GM12801 (cell line): ENCODE measurements around the gene TFCP2L1.

Source experiments
- TF ChIP-seq, protein P1 (sequence below): IDR thresholded peaks from one replicate; pipeline ENCODE4 v1.5.1; 2011; ENCODE audit warnings: control low read depth; ENCODE audit not compliant: insufficient read length; ENCODE audit errors: extremely low read depth

TFCP2L1 gene

GRCh38 chr2:121199281-121200010, 85.6 kb downstream of the TFCP2L1 start:
- TF ChIP-seq, protein P1, sequence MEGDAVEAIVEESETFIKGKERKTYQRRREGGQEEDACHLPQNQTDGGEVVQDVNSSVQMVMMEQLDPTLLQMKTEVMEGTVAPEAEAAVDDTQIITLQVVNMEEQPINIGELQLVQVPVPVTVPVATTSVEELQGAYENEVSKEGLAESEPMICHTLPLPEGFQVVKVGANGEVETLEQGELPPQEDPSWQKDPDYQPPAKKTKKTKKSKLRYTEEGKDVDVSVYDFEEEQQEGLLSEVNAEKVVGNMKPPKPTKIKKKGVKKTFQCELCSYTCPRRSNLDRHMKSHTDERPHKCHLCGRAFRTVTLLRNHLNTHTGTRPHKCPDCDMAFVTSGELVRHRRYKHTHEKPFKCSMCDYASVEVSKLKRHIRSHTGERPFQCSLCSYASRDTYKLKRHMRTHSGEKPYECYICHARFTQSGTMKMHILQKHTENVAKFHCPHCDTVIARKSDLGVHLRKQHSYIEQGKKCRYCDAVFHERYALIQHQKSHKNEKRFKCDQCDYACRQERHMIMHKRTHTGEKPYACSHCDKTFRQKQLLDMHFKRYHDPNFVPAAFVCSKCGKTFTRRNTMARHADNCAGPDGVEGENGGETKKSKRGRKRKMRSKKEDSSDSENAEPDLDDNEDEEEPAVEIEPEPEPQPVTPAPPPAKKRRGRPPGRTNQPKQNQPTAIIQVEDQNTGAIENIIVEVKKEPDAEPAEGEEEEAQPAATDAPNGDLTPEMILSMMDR = no peak

DNA sequence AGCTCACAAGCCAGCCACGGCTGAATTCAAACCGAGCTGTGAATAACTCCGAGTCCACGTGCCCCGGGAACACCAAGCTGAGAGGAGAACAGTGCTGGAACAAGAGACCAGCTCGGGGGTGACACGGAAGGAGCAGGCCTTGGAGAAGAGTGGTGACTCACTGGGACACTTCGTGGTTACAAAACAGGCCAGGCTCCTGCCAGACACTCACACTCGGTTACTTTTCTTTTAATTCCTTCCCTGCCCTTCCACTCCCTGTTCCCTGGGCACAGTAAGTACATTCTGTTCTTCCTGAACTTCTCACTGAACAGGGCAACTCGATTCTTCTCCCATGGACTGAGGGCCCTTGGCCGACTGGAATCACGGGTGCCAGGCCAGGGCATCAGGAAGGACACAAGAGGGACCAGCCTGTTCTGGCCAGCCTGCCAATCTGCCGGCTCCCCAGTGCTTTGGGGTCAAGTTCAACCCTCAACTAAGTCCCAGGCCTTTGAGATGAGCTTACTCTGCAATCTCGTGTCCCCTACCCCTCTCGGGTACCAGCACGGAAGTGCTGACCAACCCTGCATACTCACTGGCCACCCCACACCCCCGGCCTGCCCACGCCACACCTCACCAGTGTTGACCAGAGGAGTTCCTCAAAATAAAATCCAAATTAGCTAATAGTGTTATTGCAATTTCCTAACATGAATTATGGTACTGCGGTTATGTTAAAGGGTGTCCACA, 87.5 kb downstream of the TFCP2L1 start:
- TF ChIP-seq, protein P1 = no peak

DNA sequence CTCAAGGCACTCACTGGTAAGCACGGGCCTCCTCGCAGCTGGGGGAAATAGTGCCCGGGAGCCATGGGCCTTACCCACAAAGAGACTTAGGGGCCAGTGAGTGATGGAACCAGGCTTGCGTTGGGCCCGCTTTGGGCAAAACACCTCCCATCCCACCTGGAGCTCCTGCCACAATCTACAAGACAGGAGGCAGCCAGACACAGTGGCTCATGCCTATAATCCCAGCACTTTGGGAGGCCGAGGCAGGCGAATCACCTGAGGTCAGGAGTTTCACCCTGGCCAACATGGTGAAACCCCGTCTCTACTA, 88.2 kb downstream of the TFCP2L1 start:
- TF ChIP-seq, protein P1 = no peak

DNA sequence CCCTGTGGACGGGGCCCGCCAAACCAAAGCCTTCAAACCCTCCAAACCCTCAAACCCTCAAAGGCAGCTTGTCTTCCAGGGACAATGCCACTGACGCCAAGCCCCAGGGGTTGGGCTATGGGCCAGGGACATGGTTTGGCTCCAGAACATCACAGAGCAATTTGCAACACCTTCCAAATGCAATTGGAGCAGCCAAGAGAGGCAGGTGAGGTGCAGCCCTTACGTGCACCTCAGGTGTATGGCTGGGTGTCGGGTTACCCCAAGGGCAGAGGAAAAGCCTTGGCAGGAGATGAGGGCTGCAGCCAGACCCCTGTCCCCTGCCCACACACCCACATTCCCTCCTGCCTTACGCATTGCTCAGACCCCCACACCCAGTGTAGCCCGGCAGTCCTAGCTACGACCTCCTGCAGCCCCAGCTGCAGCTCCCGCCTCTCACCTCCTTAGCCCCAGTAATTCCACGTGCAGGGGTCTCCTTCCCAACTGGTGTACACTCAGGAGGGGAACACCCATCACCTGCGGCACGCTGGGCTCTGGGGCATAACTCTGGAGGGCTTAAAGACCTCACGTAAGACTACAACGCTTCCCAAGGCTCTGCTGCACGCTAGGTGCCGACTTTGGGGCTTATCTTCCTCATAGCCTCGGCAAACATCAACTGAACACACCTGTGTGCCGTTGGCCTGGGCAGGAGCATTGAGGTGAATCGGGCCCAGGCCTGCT, 88.7 kb downstream of the TFCP2L1 start:
- TF ChIP-seq, protein P1 = no peak

- TF ChIP-seq, protein P1 = no peak
These were observed 90.0 kb downstream of the TFCP2L1 start for GRCh38 chr2:121195036-121195435.

DNA sequence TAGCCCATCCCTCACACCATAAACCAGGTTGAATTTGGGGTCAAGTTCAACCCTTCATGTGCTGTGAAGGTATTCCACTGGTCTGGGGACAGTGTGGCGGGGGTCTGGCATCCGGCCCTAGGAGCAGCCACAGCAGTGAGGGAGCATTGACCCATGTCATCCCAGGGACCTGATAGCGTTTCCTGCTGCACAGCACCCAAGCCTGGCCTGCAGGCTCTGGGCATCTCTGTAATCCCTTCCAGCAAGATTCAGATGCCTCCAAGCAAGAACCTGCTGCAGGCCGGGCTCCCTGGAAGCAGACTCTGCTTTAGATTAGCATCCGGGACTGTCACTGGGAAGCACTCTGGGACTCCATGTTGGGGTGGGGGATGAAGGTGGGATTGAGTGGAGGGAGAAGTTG, 90.4 kb downstream of the TFCP2L1 start:
- TF ChIP-seq, protein P1 = no peak

DNA sequence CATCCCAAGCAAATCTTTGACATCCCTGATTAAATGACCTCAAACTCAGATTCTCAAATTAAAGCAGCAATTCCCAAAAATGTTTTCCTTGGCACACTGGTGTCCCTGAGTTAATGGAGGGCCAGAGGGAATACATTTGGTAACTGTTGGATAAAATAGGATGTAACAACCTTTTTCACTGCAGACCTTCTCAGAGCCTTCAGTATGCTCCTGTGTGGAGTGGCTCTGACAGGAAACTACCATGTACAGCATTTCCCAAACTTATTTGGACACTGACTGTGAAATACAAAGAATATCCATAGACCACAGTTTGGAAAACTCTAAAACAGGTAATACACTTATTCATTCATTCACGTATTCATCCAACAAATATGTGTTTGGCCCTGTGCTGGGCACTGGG, 91.8 kb downstream of the TFCP2L1 start:
- TF ChIP-seq, protein P1 = no peak
